ENCODE data around the gene RAB6D. TPM values are rescaled to one million over a fixed set of nuclear protein-coding genes. Genes with fewer than 3 reads are reported as not detected.
"Not testable (repeated sequence)": the region's sequence is repeated elsewhere in the genome, so short reads cannot be mapped to it uniquely, and the experiment has no call there.

The RAB6D gene
- total RNA-seq, 1 donor from 2014 or later, result 0.59 TPM

DNA sequence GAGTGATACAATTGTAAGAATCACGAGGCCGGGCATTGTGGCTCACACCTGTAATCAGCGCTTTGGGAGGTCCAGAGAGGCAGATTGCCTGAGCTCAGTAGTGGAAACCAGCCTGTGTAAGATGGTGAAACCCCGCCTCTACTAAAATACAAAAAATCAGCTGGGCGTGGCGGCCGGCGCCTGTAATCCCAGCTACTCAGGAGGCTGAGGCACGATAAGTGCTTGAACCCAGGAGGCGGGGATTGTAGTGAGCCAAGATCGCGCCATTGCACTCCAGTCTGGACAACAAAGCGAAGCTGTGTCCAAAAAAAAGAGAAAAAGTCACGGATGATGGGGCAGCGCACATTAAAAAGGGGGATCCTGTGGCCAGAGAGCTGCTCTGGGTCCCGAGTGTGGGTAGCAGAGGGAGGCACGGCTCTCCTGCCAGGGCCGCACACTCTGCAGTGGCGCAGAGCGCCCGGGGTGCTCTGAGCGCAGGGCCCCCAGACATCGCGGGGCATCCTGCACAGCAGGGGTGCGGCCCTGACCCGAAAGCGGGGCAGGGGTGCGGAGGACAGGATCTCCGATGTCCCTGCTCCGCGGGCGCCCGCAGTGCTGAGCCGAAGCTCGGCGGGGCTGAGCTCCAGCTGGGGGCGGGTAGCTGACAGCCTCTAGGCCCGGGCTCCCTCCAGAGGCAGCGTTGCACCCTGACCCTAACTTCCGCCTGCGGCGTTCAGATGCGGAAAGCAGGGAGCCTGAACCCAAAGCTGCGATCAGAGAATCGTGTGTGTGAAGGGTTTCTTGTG, 30.4 kb upstream of the RAB6D start:
- no peak overlapping the region for H3K4me3 Mint-ChIP-seq (ENCODE audit: unreplicated experiment)
- TF ChIP-seq, protein P1, sequence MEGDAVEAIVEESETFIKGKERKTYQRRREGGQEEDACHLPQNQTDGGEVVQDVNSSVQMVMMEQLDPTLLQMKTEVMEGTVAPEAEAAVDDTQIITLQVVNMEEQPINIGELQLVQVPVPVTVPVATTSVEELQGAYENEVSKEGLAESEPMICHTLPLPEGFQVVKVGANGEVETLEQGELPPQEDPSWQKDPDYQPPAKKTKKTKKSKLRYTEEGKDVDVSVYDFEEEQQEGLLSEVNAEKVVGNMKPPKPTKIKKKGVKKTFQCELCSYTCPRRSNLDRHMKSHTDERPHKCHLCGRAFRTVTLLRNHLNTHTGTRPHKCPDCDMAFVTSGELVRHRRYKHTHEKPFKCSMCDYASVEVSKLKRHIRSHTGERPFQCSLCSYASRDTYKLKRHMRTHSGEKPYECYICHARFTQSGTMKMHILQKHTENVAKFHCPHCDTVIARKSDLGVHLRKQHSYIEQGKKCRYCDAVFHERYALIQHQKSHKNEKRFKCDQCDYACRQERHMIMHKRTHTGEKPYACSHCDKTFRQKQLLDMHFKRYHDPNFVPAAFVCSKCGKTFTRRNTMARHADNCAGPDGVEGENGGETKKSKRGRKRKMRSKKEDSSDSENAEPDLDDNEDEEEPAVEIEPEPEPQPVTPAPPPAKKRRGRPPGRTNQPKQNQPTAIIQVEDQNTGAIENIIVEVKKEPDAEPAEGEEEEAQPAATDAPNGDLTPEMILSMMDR (IDR thresholded peaks at IDR 0.05; ENCODE audit: unreplicated experiment), result no peak
- no peak overlapping the region for H3K27ac Mint-ChIP-seq (ENCODE audit: unreplicated experiment)
- no peaks in the 10 kb centered on the region for H3K9me3 Mint-ChIP-seq (ENCODE audit: unreplicated experiment)
- H3K27me3 Mint-ChIP-seq (ENCODE audit: unreplicated experiment), result peaks cover 5% of the 10 kb centered on the region
- peaks cover 6% of the 10 kb centered on the region for H3K4me1 Mint-ChIP-seq (ENCODE audit: unreplicated experiment)
- peak; percentile 33 for DNase-seq (ENCODE audit: low spot score)
- no peaks in the 10 kb centered on the region for H3K36me3 Mint-ChIP-seq (ENCODE audit: low read depth, unreplicated experiment)

DNA sequence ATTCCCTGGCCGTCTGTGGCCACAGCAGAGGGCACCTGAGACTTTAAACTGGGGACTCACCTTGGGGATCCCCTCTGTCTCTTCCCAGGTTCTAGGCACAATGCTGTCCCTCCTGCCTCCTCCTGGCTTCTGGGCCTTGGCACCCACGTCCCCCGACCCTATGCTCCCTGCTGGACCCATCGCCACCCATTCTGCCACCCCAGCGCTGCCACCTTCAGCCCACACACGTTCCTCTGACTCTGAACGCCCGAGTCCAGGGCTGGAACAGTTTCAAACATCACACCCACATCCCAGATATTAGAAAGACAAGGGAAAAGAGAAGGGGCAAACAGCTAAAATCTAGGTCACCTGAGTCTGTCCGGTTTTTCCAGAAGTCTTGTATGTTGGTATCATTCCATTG, 28.0 kb upstream of the RAB6D start:
- not testable (repeated sequence) for H3K27me3 Mint-ChIP-seq (ENCODE audit: unreplicated experiment); H3K9me3 Mint-ChIP-seq (ENCODE audit: unreplicated experiment); DNase-seq (ENCODE audit: low spot score); H3K36me3 Mint-ChIP-seq (ENCODE audit: low read depth, unreplicated experiment); H3K4me3 Mint-ChIP-seq (ENCODE audit: unreplicated experiment); H3K27ac Mint-ChIP-seq (ENCODE audit: unreplicated experiment); H3K4me1 Mint-ChIP-seq (ENCODE audit: unreplicated experiment)

DNA sequence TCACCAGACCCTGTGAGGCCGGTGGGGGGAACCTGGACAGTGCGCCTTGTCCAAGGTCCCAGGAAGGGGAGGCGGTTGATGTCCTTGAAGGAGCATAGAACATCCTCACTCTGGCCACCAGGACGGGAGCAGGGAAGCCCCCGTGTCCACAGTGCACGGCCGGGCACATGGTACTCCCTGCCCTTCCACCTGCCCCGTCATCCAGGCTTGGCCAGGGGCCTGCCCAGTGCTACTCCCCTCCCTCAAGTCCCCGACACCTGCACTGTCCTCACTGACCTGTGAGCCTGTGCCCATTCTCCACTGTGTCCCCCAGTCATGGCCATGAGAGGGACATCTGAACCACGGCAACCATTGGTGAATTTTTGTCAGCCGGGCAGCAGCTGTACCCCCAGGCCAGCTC, 27.5 kb upstream of the RAB6D start:
- H3K4me3 Mint-ChIP-seq (ENCODE audit: unreplicated experiment); H3K27ac Mint-ChIP-seq (ENCODE audit: unreplicated experiment); DNase-seq (ENCODE audit: low spot score); H3K36me3 Mint-ChIP-seq (ENCODE audit: low read depth, unreplicated experiment); H3K27me3 Mint-ChIP-seq (ENCODE audit: unreplicated experiment); H3K4me1 Mint-ChIP-seq (ENCODE audit: unreplicated experiment); H3K9me3 Mint-ChIP-seq (ENCODE audit: unreplicated experiment): not testable (repeated sequence)

DNA sequence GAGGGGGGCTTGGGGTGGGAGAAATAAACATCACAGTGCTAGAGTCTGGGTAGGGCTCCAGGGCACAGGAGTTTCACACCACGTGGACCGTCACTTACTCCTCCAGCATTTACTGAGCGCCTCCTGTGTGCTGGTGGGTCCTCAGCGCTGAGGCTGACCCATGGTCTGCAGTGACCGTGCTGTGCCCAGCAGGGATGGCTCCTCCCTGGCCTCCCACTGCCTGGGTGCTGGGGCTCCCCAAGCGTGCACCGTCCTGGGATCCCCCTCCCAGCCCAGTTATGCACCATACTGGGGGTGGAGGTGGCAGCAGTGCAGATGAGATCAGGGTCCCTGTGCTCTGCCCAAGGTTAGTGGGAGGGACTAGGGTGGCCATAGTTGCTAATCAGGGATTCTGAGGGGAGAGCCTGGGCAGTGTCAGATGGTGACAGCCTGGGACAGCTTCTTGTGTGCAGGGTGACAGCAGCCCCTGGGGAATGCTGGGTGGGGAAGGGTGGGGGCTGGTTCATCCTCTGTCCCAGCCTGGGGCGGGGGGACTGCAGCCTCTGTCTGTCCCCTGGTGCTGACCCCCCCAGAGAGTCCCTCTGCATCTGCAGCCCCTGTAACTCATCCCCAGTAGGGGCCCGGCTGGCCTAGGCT, 26.6 kb upstream of the RAB6D start:
- not testable (repeated sequence) for H3K36me3 Mint-ChIP-seq (ENCODE audit: low read depth, unreplicated experiment); H3K4me3 Mint-ChIP-seq (ENCODE audit: unreplicated experiment); H3K27me3 Mint-ChIP-seq (ENCODE audit: unreplicated experiment); H3K9me3 Mint-ChIP-seq (ENCODE audit: unreplicated experiment); H3K27ac Mint-ChIP-seq (ENCODE audit: unreplicated experiment); DNase-seq (ENCODE audit: low spot score); H3K4me1 Mint-ChIP-seq (ENCODE audit: unreplicated experiment)

DNA sequence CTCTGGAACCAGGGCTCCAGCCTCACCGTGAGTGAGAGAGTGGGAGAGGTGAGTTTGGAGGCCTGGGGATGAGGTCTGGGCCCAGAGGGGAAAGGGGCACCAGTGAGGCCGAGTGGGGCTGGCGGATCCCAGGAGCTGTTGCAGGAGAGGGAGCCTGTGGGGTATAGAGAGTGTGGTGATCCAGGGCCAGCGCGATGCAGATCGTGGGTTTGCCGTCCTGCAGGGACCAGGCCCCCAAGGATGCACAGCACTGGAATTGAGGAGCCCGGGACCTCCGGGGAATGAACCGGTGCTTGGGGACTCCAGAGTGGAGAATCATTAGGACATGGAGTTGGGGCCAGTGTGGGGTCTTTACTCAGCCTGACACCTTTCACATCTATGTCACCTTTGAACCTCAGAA, 25.7 kb upstream of the RAB6D start:
- Mint-ChIP-seq H3K27ac (ENCODE audit: unreplicated experiment) (no peak overlapping the region), H3K36me3 (ENCODE audit: low read depth, unreplicated experiment) (no peaks in the 10 kb centered on the region), H3K4me1 (ENCODE audit: unreplicated experiment) (no peaks in the 10 kb centered on the region), H3K27me3 (ENCODE audit: unreplicated experiment) (peaks cover 6% of the 10 kb centered on the region), H3K9me3 (ENCODE audit: unreplicated experiment) (no peaks in the 10 kb centered on the region), H3K4me3 (ENCODE audit: unreplicated experiment) (no peak overlapping the region)
- TF ChIP-seq, protein P1 (IDR thresholded peaks at IDR 0.05; ENCODE audit: unreplicated experiment), result no peak
- DNase-seq (ENCODE audit: low spot score), result no peak

DNA sequence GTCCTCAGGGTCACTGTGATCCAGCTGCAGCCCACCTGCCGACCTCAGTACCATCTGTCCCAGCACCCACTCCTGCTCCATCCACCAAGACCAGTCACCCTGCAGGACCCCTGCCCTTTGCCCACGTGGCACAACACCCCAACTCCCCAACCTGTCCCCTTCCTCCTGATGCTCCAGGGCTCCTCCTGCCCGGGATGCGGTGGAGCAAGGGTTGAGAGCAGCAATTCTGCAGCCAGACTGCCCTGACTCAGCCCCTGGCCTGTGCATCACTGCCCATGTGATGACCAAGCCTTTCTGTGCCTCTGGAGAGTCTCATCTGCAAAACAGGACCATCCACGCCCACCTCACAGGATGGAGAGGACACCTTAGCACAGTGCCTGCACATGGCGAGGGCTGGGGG, 24.9 kb upstream of the RAB6D start:
- H3K4me3 Mint-ChIP-seq (ENCODE audit: unreplicated experiment); H3K4me1 Mint-ChIP-seq (ENCODE audit: unreplicated experiment); DNase-seq (ENCODE audit: low spot score); H3K27ac Mint-ChIP-seq (ENCODE audit: unreplicated experiment); H3K27me3 Mint-ChIP-seq (ENCODE audit: unreplicated experiment); H3K36me3 Mint-ChIP-seq (ENCODE audit: low read depth, unreplicated experiment); H3K9me3 Mint-ChIP-seq (ENCODE audit: unreplicated experiment): not testable (repeated sequence)

DNA sequence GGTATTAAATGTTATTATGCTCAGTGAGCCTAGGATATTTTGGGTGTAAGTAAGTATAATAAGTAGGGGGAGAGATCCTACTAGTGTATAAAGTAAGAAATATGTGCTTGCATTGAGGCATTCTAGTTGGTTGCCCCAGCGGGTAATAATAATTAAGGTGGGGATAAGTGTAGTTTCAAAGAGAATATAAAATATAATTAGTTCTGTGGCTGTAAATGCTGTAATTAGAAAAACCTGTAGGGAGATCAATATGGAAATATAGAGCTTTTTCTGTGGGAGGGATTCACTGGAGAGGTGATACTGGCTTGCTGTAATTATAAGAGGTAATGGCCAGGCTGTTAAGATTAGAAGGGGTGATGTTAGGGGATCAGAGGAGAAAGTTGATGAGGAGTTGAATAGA, 9.1 kb upstream of the RAB6D start:
- H3K36me3 Mint-ChIP-seq (ENCODE audit: low read depth, unreplicated experiment); H3K9me3 Mint-ChIP-seq (ENCODE audit: unreplicated experiment); H3K4me1 Mint-ChIP-seq (ENCODE audit: unreplicated experiment); DNase-seq (ENCODE audit: low spot score); H3K4me3 Mint-ChIP-seq (ENCODE audit: unreplicated experiment); H3K27ac Mint-ChIP-seq (ENCODE audit: unreplicated experiment); H3K27me3 Mint-ChIP-seq (ENCODE audit: unreplicated experiment): not testable (repeated sequence)
